ENCODE measurements around the gene AGBL1. TPM values are rescaled to one million over a fixed set of nuclear protein-coding genes. Genes with fewer than 3 reads are reported as not detected.

The AGBL1 gene
- total RNA-seq, 1 experiment from 2014 or later: not detected

- BruUV-seq (replicated peaks): no TSS peak
- Histone ChIP-seq H3K4me3 (no peak overlapping the region), H3K27me3 (ENCODE audit: insufficient read depth, low read depth) (no peaks in the 10 kb centered on the region), H3K4me1 (replicated peaks; ENCODE audit: insufficient read depth) (no peaks in the 10 kb centered on the region), H3K36me3 (ENCODE audit: low read depth) (no peaks in the 10 kb centered on the region), H2AFZ (no peak overlapping the region), H3K4me2 (no peak overlapping the region), H3K27ac (no peak overlapping the region), H4K20me1 (ENCODE audit: insufficient read depth) (no peaks in the 10 kb centered on the region), H3K9me3 (ENCODE audit: insufficient read depth, low read depth) (no peaks in the 10 kb centered on the region), H3F3A (ENCODE audit: insufficient read depth, low read depth) (no peaks in the 10 kb centered on the region), H3K79me2 (ENCODE audit: low read depth) (no peaks in the 10 kb centered on the region), H3K9me2 (ENCODE audit: insufficient read depth) (0 out of 2 replicates have a peak, but pooled peaks cover 5% of the 10 kb centered on the region)
- no peak for DNase-seq
- TF ChIP-seq CTCF (conservative IDR thresholded peaks at IDR 0.05) (no peak), EZH2 (IDR thresholded peaks at IDR 0.05; ENCODE audit: low read depth) (no peak)
- POLR2A ChIA-PET (ENCODE audit: unreplicated experiment): no interaction called here
- CTCF ChIA-PET: no interaction called here
- intact Hi-C loops (cut with micrococcal nuclease; ENCODE audit: unreplicated experiment): no loop called here
Observed at GRCh38 chr15:86839502-86839901, 759.8 kb downstream of the AGBL1 start.

GRCh38 chr15:86840996-86841395 lies 761.3 kb downstream of the AGBL1 start:
- Histone ChIP-seq H3K9me3 (ENCODE audit: insufficient read depth, low read depth) (no peaks in the 10 kb centered on the region), H3K9me2 (ENCODE audit: insufficient read depth) (0 out of 2 replicates have a peak, but pooled peaks cover 5% of the 10 kb centered on the region), H3K79me2 (ENCODE audit: low read depth) (no peaks in the 10 kb centered on the region), H3K27ac (no peak overlapping the region), H3K36me3 (ENCODE audit: low read depth) (no peaks in the 10 kb centered on the region), H2AFZ (no peak overlapping the region), H3K4me3 (no peak overlapping the region), H4K20me1 (ENCODE audit: insufficient read depth) (no peaks in the 10 kb centered on the region), H3K4me2 (no peak overlapping the region), H3F3A (ENCODE audit: insufficient read depth, low read depth) (no peaks in the 10 kb centered on the region), H3K4me1 (replicated peaks; ENCODE audit: insufficient read depth) (no peaks in the 10 kb centered on the region), H3K27me3 (ENCODE audit: insufficient read depth, low read depth) (no peaks in the 10 kb centered on the region)
- intact Hi-C loops (cut with micrococcal nuclease; ENCODE audit: unreplicated experiment): no loop called here
- CTCF ChIA-PET: no interaction called here
- POLR2A ChIA-PET (ENCODE audit: unreplicated experiment): no interaction called here
- DNase-seq: no peak
- BruUV-seq (replicated peaks): no TSS peak
- no peak for TF ChIP-seq EZH2 (IDR thresholded peaks at IDR 0.05; ENCODE audit: low read depth)

- H3K4me2 ChIP-seq: no peak overlapping the region
- H3K27ac ChIP-seq: no peak overlapping the region
- TF ChIP-seq EZH2 (IDR thresholded peaks at IDR 0.05; ENCODE audit: low read depth) (no peak), CTCF (conservative IDR thresholded peaks at IDR 0.05) (no peak)
- H2AFZ ChIP-seq: no peak overlapping the region
- ChIA-PET CTCF (no interaction called here), POLR2A (ENCODE audit: unreplicated experiment) (no interaction called here)
- H3K36me3 ChIP-seq (ENCODE audit: low read depth): no peaks in the 10 kb centered on the region
- H3K4me1 ChIP-seq (replicated peaks; ENCODE audit: insufficient read depth): no peaks in the 10 kb centered on the region
- H3K4me3 ChIP-seq: no peak overlapping the region
- no peak for DNase-seq
- intact Hi-C loops (cut with micrococcal nuclease; ENCODE audit: unreplicated experiment): no loop called here
- no peaks in the 10 kb centered on the region for H3K79me2 ChIP-seq (ENCODE audit: low read depth)
- no peaks in the 10 kb centered on the region for H3F3A ChIP-seq (ENCODE audit: insufficient read depth, low read depth)
- no TSS peak for BruUV-seq (replicated peaks)
- H3K27me3 ChIP-seq (ENCODE audit: insufficient read depth, low read depth): no peaks in the 10 kb centered on the region
- no peaks in the 10 kb centered on the region for H4K20me1 ChIP-seq (ENCODE audit: insufficient read depth)
- 0 out of 2 replicates have a peak, but pooled peaks cover 5% of the 10 kb centered on the region for H3K9me2 ChIP-seq (ENCODE audit: insufficient read depth)
- no peaks in the 10 kb centered on the region for H3K9me3 ChIP-seq (ENCODE audit: insufficient read depth, low read depth)
Observed at GRCh38 chr15:86842199-86842598, 762.5 kb downstream of the AGBL1 start.

GRCh38 chr15:86846036-86846435 lies 766.4 kb downstream of the AGBL1 start:
- Histone ChIP-seq H3K27me3 (ENCODE audit: insufficient read depth, low read depth) (no peaks in the 10 kb centered on the region), H3K9me3 (ENCODE audit: insufficient read depth, low read depth) (no peaks in the 10 kb centered on the region), H3K9me2 (ENCODE audit: insufficient read depth) (0 out of 2 replicates have a peak, but pooled peaks cover under 1% of the 10 kb centered on the region), H2AFZ (no peak overlapping the region), H3K36me3 (ENCODE audit: low read depth) (no peaks in the 10 kb centered on the region), H4K20me1 (ENCODE audit: insufficient read depth) (no peaks in the 10 kb centered on the region), H3K4me3 (no peak overlapping the region), H3K4me2 (no peak overlapping the region), H3K4me1 (replicated peaks; ENCODE audit: insufficient read depth) (no peaks in the 10 kb centered on the region), H3K27ac (no peak overlapping the region), H3K79me2 (ENCODE audit: low read depth) (no peaks in the 10 kb centered on the region), H3F3A (ENCODE audit: insufficient read depth, low read depth) (no peaks in the 10 kb centered on the region)
- BruUV-seq (replicated peaks): no TSS peak
- ChIA-PET POLR2A (ENCODE audit: unreplicated experiment) (no interaction called here), CTCF (no interaction called here)
- DNase-seq: no peak
- intact Hi-C loops (cut with micrococcal nuclease; ENCODE audit: unreplicated experiment): no loop called here
- no peak for TF ChIP-seq EZH2 (IDR thresholded peaks at IDR 0.05; ENCODE audit: low read depth)
- TF ChIP-seq CTCF (conservative IDR thresholded peaks at IDR 0.05): no peak

Measured in PC-9 (cell line).